Activated effector memory CD4-positive, alpha-beta T cell treated with Interleukin-2 at 50 U/mL for 16 hours (primary cell): Measurements from ENCODE around the gene ABCF2.

Experiments
- DNase-seq: peaks from one replicate; pipeline ENCODE4 v3.0.0-alpha.2; 2020

ABCF2 gene

DNA sequence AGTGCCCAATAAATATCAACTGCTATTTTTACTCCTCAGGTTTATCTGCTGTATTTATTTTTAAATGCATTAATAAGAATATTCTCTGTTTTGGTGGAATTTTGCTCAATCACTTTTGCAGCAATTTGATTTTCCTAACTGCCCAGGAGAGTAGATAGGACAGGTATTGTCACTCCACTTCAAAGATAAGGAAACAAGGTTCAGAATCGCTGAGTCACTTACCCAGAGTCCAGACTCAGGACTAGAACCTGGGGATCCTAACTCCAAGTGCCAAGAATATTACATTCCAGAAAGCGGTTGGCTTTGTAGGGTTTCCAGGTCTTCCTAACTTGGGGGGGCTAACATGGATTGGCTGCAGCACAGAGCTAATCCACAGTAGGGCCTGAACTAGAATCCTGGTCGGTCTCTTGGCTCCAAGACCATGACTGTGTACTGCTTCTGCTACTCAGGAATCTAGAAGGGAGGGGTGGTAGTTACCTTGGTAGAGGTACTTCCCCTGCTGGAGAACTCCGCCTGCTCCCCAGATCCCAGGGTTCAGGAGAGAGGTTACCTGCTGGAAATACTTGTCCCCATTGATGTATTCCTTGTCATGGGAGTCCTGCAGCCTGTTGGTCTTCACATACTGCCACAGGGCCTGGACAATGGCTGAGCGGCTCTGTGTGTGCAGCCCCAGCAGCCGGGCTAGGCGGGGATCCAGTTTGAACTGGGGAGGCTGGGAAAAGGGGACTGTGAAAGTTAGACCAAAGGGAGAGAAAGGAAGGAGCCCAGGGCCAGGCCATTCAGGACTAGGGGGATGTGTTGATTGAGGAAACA, 14.1 kb upstream of the ABCF2 start:
- no peak for DNase-seq

DNA sequence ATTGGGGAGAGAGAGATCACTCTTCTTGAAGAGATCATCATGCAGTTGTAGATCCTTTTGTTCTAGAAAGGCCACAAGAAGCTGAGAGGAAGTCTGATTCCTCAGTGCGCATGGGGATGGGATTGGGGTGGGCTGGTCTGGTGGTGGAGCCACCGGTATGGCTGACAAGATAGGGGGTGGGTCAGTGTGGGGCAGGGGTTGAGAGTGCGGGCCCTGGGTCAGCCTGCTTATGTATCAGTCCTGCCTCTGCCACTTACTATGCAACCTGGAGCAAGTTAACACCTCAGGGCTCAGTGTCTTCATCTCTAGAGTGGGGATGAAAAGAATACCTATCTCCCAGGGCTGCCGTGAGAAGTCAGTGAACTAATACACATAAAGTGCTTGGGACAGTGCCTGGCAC, 13.5 kb upstream of the ABCF2 start:
- DNase-seq, result no peak

DNA sequence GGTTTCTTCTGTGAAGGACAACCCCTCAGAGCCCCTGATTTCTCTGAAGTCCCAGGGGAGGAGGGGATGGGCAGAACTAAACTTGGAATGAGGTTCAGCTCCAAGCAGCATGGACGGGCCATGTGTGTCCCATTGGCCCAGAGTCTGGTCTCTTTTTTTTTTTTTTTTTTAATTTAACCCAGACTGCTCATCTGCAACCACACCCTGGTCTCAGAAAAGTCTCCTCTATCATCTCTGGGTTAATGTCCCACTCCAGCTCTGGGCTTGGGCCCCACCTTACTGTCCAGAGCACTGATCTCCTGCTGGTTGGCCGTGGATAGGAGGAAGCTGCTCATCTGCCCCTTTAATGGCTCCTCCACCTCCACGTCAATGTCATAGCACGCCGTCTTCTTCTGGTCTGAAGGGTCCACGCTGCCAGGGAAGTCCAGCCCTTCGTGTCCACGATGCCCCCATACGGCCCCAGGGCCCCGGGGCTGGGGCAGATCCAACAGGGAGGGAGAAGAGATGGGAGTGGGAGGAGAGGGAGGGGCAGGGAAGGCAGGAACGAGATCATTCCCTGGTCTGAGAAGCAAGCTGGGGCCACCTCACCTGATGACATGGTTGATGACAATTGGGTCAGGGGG, 12.9 kb upstream of the ABCF2 start:
- no peak for DNase-seq

DNA sequence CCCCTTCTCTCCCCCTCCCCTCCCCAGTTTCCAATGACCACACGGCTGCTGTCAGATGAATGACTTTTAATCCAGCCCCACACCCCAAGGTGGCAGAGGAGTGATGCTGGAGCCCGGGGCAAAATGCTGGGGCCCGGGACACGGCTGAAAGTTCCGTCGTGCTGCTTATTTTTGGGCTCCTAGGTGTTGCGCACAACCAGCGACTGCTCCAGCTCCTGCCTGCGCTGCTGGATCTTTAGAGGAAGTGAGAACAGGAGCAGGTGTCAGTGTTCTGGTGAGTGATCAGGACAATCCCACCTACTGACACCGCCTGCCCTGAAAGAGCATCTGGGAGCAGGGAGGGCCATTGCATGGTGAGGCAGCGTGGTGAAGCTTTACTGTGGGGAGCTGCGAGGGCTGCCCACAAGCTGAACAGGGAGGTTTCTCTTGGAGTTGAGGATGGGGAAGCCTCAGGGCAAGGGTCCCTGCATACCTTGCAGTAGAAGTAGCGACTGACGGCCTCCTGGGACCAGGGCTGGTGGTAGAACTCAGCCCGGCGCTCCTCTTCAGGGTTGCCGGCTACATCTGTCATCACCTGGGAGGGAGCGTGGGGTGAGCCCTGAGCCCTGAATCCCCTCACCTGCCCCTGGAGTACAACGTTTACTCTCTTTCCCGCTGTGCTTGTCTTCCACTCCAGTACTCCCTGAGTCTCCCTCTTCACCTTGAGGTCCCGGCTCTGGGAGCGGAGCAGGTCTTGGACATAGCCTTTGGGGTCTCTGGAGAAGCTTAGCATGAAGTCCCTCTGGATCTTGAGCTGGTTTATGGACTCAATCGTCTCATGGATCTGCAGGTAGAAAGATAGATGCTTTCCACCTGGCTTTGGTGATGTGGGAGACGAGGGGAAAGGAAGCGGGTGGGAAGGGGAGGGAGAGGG, 12.2 kb upstream of the ABCF2 start:
- no peak for DNase-seq

DNA sequence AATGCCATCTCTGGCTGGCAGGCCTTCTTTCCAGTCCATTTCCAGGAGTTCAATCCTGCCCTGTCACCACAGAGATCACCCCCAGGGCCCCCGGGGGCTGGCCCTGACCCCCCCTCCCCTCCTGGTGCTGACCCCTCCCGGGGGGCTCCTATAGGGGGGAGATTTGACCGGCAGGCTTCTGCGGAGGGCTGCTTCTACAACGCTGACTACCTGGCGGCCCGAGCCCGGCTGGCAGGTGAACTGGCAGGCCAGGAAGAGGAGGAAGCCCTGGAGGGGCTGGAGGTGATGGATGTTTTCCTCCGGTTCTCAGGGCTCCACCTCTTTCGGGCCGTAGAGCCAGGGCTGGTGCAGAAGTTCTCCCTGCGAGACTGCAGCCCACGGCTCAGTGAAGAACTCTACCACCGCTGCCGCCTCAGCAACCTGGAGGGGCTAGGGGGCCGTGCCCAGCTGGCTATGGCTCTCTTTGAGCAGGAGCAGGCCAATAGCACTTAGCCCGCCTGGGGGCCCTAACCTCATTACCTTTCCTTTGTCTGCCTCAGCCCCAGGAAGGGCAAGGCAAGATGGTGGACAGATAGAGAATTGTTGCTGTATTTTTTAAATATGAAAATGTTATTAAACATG, 11.3 kb upstream of the ABCF2 start:
- DNase-seq, result no peak

DNA sequence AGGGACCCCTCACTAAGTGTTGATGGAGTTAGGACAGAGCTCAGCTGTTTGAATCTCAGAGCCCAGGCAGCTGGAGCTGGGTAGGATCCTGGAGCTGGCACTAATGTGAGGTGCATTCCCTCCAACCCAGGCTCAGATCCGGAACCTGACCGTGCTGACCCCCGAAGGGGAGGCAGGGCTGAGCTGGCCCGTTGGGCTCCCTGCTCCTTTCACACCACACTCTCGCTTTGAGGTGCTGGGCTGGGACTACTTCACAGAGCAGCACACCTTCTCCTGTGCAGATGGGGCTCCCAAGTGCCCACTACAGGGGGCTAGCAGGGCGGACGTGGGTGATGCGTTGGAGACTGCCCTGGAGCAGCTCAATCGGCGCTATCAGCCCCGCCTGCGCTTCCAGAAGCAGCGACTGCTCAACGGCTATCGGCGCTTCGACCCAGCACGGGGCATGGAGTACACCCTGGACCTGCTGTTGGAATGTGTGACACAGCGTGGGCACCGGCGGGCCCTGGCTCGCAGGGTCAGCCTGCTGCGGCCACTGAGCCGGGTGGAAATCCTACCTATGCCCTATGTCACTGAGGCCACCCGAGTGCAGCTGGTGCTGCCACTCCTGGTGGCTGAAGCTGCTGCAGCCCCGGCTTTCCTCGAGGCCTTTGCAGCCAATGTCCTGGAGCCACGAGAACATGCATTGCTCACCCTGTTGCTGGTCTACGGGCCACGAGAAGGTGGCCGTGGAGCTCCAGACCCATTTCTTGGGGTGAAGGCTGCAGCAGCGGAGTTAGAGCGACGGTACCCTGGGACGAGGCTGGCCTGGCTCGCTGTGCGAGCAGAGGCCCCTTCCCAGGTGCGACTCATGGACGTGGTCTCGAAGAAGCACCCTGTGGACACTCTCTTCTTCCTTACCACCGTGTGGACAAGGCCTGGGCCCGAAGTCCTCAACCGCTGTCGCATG, 10.5 kb upstream of the ABCF2 start:
- no peak for DNase-seq

DNA sequence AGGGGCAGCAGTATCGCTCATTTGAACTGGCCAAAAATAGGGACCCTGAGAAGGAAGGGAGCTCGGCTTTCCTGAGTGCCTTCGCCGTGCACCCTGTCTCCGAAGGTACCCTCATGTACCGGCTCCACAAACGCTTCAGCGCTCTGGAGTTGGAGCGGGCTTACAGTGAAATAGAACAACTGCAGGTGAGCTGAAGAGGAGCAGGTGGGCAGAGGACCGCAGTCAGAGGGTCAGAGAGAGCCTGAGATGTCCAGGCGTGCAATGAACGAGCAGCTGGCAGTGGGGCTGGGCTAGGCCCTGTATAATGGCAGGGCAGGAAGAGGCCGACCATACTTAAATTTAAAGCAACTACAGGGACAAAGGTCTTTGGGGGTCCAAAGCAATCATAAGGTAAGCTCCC, 9.4 kb upstream of the ABCF2 start:
- no peak for DNase-seq

DNA sequence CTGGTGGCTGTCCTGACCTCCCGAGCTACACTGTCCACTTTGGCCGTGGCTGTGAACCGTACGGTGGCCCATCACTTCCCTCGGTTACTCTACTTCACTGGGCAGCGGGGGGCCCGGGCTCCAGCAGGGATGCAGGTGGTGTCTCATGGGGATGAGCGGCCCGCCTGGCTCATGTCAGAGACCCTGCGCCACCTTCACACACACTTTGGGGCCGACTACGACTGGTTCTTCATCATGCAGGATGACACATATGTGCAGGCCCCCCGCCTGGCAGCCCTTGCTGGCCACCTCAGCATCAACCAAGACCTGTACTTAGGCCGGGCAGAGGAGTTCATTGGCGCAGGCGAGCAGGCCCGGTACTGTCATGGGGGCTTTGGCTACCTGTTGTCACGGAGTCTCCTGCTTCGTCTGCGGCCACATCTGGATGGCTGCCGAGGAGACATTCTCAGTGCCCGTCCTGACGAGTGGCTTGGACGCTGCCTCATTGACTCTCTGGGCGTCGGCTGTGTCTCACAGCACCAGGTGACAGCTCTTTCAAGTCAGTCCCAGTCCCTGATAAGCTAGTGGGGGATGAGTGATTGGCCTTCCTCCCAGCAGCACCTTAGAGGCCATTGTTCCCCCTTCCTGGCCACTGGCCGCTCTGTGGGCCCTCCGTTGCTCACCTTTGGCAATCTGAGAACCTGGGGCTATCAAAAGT, 8.2 kb upstream of the ABCF2 start:
- no peak for DNase-seq

DNA sequence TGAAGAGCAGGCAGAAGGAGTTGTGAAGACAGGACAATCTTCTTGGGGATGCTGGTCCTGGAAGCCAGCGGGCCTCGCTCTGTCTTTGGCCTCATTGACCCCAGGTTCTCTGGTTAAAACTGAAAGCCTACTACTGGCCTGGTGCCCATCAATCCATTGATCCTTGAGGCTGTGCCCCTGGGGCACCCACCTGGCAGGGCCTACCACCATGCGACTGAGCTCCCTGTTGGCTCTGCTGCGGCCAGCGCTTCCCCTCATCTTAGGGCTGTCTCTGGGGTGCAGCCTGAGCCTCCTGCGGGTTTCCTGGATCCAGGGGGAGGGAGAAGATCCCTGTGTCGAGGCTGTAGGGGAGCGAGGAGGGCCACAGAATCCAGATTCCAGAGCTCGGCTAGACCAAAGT, 6.8 kb upstream of the ABCF2 start:
- no peak for DNase-seq

DNA sequence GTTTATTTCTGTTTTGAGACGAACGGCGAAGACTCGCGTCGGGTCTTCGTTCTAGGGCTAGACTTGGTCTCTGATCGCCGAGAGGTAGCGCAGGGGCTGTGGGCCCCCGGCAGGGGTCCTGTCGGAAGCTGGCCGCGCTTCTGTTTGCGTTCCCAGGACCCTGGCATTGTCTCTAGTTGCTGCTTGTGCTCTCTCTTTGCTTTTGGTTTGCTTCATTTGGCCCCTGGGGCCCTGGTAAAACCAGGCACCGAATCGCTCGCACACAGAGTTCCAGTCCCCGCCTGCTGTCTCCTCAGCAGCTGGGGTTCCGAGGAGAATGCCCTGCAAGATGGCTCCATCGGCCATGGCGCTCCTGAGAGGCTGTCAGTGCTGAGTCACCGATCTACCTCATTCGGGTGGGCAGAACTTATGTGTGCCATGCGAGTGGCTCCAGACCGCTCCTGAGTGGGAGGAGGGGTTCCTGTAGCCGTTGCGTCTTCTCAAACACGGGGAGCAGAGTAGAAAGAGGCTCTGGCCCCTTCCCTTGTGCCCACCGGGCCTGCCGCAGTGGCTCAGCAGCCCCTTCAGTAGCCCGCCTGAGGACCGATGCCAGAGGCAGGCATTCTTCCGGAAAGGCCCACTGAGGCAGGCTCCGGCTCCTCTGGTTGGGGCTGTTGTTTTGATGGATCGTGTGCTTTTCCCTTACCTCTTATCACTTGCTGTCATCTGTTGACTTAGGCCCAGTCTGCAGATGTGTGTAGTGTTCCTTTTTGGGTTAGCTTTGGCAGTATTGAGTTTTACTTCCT, 6.1 kb upstream of the ABCF2 start:
- DNase-seq, result peak; percentile 59

DNA sequence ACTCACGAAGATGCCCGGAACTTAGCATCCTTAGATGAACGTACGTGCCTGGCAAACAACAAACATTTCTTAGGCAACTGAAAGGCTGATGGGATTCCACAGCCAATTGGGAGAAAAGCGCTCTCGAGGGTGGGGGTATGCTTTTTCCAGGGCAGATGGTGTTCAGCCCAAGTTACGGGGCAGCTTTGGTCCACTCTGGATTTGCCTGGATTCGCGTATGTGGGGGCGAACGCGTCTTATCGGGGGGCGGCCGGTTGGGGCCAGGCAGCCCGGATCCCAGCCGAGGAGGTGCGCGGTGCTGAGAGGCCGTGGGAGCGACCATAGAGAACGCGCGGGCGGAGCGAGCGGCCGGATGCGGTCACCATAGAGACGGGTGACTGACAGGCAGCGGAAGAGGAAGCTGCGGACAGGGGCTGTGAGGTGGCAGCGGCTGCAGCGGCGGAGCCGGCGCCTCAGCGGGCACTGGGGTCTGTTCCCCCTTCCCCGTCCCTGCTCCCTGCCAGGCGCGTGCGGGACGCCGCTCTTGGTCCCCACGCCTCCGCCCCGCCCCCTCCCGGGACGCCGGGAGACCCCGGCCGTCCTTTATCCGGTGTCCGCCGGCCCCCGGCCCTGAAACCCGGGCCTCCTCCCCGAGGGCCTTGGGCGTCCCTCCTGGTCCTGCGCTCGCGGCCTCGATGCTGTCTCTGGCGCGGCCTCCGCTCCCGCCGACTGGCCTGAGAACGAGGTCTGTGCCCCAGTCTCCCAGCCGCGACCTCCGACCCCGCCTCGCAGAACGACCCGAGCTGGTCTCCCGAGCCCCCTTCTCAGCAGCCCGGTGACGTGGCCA, 5.3 kb upstream of the ABCF2 start, which contains the start of gene CHPF2:
CHPF2 (plus strand) TSS at position 393 of the 826 bp plus-strand sequence. CDS start 1,529 bp downstream, outside the sequence.
- peak; percentile 88 for DNase-seq

DNA sequence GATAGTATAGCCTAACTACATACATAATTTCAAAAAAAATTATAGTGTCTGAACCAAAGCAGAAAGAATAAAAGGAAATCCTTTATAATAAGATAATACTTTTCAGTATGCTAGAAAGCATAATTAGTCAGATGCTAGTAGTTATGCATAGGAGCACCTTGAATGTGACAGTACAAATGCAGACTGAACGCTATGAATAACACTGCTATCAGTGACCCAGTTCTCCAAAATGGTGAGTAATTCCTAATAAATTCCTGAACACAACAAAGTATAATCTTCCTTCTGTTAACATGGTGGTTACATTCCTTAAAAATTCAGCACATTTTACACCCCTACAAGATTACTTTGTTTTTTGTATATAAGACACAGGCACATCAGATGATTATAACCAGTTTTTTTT, 4.1 kb upstream of the ABCF2 start:
- no peak for DNase-seq

DNA sequence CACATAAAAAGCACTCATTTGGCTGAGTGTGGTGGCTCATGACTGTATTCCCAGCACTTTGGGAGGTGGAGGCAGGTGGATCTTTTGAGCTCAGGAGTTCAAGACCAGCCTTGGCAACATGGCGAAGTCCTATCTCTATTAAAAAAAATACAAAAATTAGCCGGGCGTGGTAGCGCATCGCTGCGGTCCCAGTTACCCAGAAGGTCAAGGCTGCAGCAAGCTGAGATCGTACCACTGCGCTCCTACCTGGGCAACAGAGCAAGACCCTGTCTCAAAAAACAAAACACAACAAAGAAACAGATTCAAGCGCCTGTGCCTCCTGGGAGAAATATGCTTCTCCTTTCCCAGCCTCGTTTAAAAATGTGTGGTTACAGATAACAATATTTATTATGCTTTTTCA, 2.2 kb upstream of the ABCF2 start:
- no peak for DNase-seq

DNA sequence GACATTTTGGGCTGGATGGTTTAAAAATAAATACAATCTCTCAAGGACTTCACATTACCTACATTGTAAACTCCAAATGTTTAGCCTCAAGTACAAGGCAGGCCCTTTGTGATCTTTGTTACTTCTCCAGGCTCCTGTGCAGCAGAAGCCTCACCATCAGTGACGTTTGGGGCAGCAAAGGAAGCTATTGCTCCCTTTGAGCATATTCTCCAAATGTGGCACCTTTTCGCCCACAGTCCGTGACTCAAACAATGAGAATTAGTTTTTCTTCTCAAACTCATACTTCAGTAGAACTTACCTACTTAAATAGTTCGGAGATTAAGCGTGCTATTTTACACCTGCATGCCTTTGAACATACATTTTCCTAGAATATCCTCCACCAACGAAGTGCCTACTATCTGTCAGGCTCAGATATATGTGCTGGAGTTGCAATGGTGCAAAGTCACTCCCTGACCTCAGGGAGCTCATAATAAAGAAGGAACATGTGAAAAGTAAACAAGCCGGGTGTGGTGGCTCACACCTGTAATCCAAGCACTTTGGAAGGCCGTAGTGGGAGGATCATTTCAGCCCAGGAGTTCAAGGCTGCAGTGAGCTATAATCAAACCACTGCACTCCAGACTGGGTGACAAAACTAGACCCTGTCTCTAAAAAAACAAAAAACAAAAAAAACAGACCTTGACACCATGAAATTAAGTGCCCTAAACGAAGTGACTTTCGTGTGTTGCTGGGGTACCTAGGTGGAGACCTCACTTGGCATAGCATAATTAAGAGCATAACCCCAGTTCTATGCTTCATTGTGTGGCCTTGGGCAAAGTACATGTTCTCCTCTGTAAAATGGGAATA, 1.2 kb upstream of the ABCF2 start:
- DNase-seq, result no peak

DNA sequence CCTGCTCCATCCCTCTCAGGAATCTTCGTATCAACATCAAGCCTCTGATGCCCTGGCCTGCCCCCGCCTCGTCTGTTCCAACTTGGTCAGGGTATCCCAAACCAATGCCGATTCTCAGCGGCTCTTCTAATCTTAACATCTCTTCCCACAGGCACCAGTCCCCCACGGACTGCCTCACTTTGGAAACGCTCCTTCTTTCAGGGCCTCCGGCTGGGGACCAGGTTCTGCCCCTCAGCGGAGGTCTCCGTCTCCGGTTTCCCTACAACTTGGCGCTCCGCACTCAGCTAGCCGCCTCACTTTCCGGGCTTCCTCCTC, 488 bp downstream of the ABCF2 start:
- DNase-seq, result no peak

DNA sequence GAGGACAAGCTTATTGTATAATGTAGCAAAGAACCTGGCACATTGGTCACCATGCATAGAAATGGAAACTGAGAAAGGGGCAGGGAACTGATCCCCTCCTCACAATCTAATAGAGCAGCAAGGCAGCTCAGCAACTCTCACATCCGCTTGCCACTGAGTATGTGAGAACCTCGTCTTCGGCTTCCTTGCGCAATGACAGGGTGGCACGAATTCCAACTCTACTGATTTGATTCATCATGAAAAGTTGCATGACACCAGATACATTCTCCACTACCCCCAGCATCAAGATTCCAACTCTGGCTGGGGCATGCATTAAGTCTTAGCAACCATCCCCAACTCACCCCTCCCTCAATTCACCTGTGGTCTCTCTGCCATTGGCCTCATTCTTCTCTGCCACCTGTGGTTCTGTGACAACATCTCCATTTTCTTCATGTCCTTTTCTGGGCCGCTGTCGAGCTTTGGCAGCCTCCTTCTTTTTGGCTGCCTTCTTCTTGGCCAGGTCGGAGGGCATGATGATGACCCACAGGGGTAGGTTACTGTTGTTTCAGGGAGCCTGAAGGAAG, 976 bp downstream of the ABCF2 start:
- DNase-seq, result no peak

DNA sequence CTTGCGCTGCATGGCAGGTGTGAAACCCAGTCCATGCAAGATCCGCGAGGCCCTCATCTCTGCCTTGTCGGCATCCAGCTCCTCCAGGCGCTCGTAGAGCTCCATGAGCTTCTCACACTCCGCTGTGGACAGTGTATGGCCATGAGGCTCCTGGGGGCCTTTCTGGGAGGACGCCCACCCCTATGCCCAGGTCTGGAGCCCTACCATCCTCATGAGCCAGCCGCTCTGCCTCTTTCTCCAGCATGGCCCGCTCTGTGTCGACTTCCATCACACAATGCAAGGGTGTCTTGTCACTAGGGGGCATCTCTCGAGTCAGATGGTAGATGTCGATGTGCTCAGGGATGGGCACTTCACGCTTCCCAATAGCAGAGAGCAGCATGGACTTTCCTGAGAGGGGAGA, 3.3 kb downstream of the ABCF2 start:
- DNase-seq, result no peak

DNA sequence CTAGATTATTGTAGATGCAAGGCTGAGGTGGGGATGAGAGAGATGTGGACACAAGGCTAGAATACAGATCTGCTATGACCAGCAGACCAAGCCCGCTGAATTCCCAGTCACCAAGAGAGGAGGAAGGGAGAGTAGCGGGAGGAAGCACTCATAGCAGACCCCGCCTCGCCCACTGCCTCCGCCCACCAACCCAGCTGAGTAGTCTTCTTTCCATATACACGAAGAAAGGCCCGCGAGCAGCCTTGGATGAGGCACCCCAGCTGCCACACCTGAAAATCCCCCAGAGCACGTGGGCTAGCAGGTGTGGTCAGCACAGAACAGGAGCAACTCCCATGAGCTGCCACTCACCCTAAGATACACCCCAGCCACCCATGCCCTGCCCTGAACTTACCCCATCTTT, 8.8 kb downstream of the ABCF2 start:
- DNase-seq, result no peak
